GM23338 (cell line): ENCODE data around the gene TRIM15. TPM values are rescaled to one million over a fixed set of nuclear protein-coding genes. Genes with fewer than 3 reads are reported as not detected.

ENCODE experiments used
- ATAC-seq: fragments of 200-7000 bp; cut with Tn5 transposase; 3 replicates; pipeline ENCODE4 v1.9.1; 2020
- DNase-seq: peaks from one replicate; pipeline ENCODE4 v3.0.0-alpha.2; 2015; ENCODE audit warnings: low spot score
- H2AFZ ChIP-seq: fragments of 200-600 bp; sonication (generic); 2 replicates; pipeline ENCODE4 v1.8.0; 2016; ENCODE audit warnings: antibody characterized with exemption, mild to moderate bottlenecking, moderate library complexity
- H3F3A ChIP-seq: fragments of 200-600 bp; sonication (generic); replicated peaks from 2 replicates; pipeline ENCODE4 v1.8.0; 2017; ENCODE audit warnings: antibody characterized with exemption, mixed run types, low read depth
- H3K27ac ChIP-seq: fragments of 200-600 bp; sonication (generic); 2 replicates; pipeline ENCODE4 v1.6.1; 2016; ENCODE audit warnings: low read depth
- H3K27me3 ChIP-seq: fragments of 200-600 bp; sonication (generic); 2 replicates; pipeline ENCODE4 v1.8.0; 2016; ENCODE audit warnings: mild to moderate bottlenecking, mixed run types, moderate library complexity; ENCODE audit not compliant: insufficient read depth
- H3K36me3 ChIP-seq: fragments of 200-600 bp; sonication (generic); 2 replicates; pipeline ENCODE4 v1.8.0; 2016; ENCODE audit warnings: mild to moderate bottlenecking; ENCODE audit not compliant: insufficient read depth
- H3K4me1 ChIP-seq: fragments of 200-600 bp; sonication (generic); 2 replicates; pipeline ENCODE4 v1.8.0; 2016; ENCODE audit warnings: mild to moderate bottlenecking, moderate library complexity; ENCODE audit not compliant: insufficient read depth
- H3K4me2 ChIP-seq: fragments of 200-600 bp; sonication (generic); 2 replicates; pipeline ENCODE4 v1.7.1; 2017; ENCODE audit warnings: mixed run types
- H3K4me3 ChIP-seq: fragments of 200-600 bp; sonication (generic); 2 replicates; pipeline ENCODE4 v1.6.1; 2016; ENCODE audit warnings: mixed run types
- H3K79me2 ChIP-seq: fragments of 200-600 bp; sonication (generic); replicated peaks from 2 replicates; pipeline ENCODE4 v1.8.0; 2017; ENCODE audit warnings: mild to moderate bottlenecking; ENCODE audit not compliant: insufficient read depth
- H3K9me2 ChIP-seq: fragments of 200-600 bp; sonication (generic); 2 replicates; pipeline ENCODE4 v1.8.0; 2017; ENCODE audit not compliant: insufficient read depth
- H4K20me1 ChIP-seq: fragments of 200-600 bp; sonication (generic); replicated peaks from 2 replicates; pipeline ENCODE4 v1.8.0; 2017; ENCODE audit warnings: mild to moderate bottlenecking; ENCODE audit not compliant: insufficient read depth
- H3K27ac Mint-ChIP-seq: 2 replicates; pipeline ENCODE4 v1.8.0; 2020; ENCODE audit warnings: inconsistent platforms, mild to moderate bottlenecking, moderate library complexity, mixed read lengths
- H3K27me3 Mint-ChIP-seq: 3 replicates; pipeline ENCODE4 v1.8.0; 2022; ENCODE audit warnings: low read depth, mild to moderate bottlenecking, moderate library complexity, mixed read lengths, inconsistent platforms; ENCODE audit not compliant: insufficient read depth, poor library complexity
- H3K36me3 Mint-ChIP-seq: 3 replicates; pipeline ENCODE4 v1.8.0; 2021; ENCODE audit warnings: low read depth, mild to moderate bottlenecking, inconsistent platforms, moderate library complexity, mixed read lengths
- H3K4me1 Mint-ChIP-seq: 3 replicates; pipeline ENCODE4 v1.8.0; 2020; ENCODE audit warnings: mild to moderate bottlenecking, inconsistent platforms, mixed read lengths
- H3K4me3 Mint-ChIP-seq: 3 replicates; pipeline ENCODE4 v1.8.0; 2021; ENCODE audit warnings: moderate library complexity, mild to moderate bottlenecking, inconsistent platforms, mixed read lengths
- H3K9me3 Mint-ChIP-seq: 3 replicates; pipeline ENCODE4 v1.8.0; 2020; ENCODE audit warnings: moderate library complexity, mild to moderate bottlenecking, inconsistent platforms, mixed read lengths
- CREB1 ChIP-seq: fragments of 250-450 bp; sonication (Bioruptor Pico); IDR thresholded peaks from 2 replicates; pipeline ENCODE4 v1.5.0; 2020; ENCODE audit warnings: low read depth, mild to moderate bottlenecking, moderate library complexity
- CTCF ChIP-seq, 2 experiments: fragments of 200-600 bp in 1 of 2; sonication (generic) in 1 of 2; conservative IDR thresholded peaks; 2 replicates each; pipeline versions ENCODE4 v1.5.1 to v1.6.1; 2016 to 2017; ENCODE audit warnings: antibody characterized with exemption in 2 of 2, low read depth in 2 of 2, mild to moderate bottlenecking in 2 of 2, moderate library complexity in 1 of 2
- ETS1 ChIP-seq: IDR thresholded peaks from 2 replicates; pipeline ENCODE4 v1.6.1; 2016; ENCODE audit warnings: antibody characterized with exemption
- EZH2 ChIP-seq: fragments of 200-600 bp; sonication (generic); IDR thresholded peaks from one replicate; pipeline ENCODE4 v1.8.0; 2017; ENCODE audit warnings: antibody characterized with exemption, mild to moderate bottlenecking, low read depth; ENCODE audit not compliant: unreplicated experiment
- EZH2phosphoT487 ChIP-seq: fragments of 200-600 bp; sonication (generic); IDR thresholded peaks from one replicate; pipeline ENCODE4 v1.8.1; 2018; ENCODE audit warnings: antibody characterized with exemption; ENCODE audit not compliant: unreplicated experiment
- NANOG ChIP-seq: IDR thresholded peaks from 2 replicates; pipeline ENCODE4 v1.6.1; 2016; ENCODE audit warnings: antibody characterized with exemption, borderline replicate concordance
- POLR2AphosphoS5 ChIP-seq: IDR thresholded peaks from 2 replicates; pipeline ENCODE4 v1.6.1; 2016; ENCODE audit warnings: antibody characterized with exemption, low read depth
- REST ChIP-seq: IDR thresholded peaks from one replicate; pipeline ENCODE4 v1.6.1; 2018; ENCODE audit warnings: antibody characterized with exemption; ENCODE audit not compliant: unreplicated experiment
- STAT1 ChIP-seq: IDR thresholded peaks from one replicate; pipeline ENCODE4 v1.6.1; 2016; ENCODE audit warnings: antibody characterized with exemption; ENCODE audit not compliant: unreplicated experiment
- ZNF114 ChIP-seq: fragments of 250-450 bp; sonication (Bioruptor Pico); IDR thresholded peaks from 2 replicates; pipeline ENCODE4 v1.5.0; 2020; ENCODE audit warnings: mild to moderate bottlenecking, moderate library complexity
- ZNF462 ChIP-seq: fragments of 250-450 bp; sonication (Bioruptor Pico); IDR thresholded peaks from 2 replicates; pipeline ENCODE4 v1.5.0; 2020; ENCODE audit warnings: mild to moderate bottlenecking, moderate library complexity
- polyA plus RNA-seq: library from polyadenylated mRNA; unstranded; fragments of >200 nt; fragmentation: Nextera tagmentation; extraction: Ambion mirVana; gene quantifications from 2 replicates; pipeline ENCODE4 v1.2.1, GENCODE V29; 2016
- total RNA-seq: library from RNA; depleted of rRNA; stranded (reverse); fragments of >200 nt; shearing (Covaris generic); gene quantifications from 2 replicates; pipeline ENCODE4 v1.2.3, GENCODE V29; 2014

The TRIM15 gene
- total and polyA plus RNA-seq, 2 experiments from 2014 or later: 0.21 to 1.0 TPM

GRCh38 chr6:30156774-30157173 lies 6.6 kb upstream of the TRIM15 start:
- Histone ChIP-seq H3K4me1 (no peaks in the 10 kb centered on the region), H3K36me3 (no peaks in the 10 kb centered on the region), H3K27me3 (0 out of 2 replicates have a peak, but pooled peaks cover 11% of the 10 kb centered on the region), H3K9me2 (no peaks in the 10 kb centered on the region), H2AFZ (no peak overlapping the region), H3K4me2 (no peak overlapping the region), H3F3A (no peaks in the 10 kb centered on the region), H3K4me3 (no peak overlapping the region), H4K20me1 (no peaks in the 10 kb centered on the region), H3K79me2 (no peaks in the 10 kb centered on the region), H3K27ac (no peak overlapping the region)
- ATAC-seq (no peak), DNase-seq (no peak)
- Mint-ChIP-seq H3K27ac (no peak overlapping the region), H3K27me3 (peaks cover 8% of the 10 kb centered on the region), H3K4me1 (no peaks in the 10 kb centered on the region), H3K4me3 (no peak overlapping the region), H3K36me3 (no peaks in the 10 kb centered on the region), H3K9me3 (no peaks in the 10 kb centered on the region)
- TF ChIP-seq CTCF (conservative IDR thresholded peaks at IDR 0.05; ENCODE audit: low read depth in 2 of 2): no peak
- no peak for TF ChIP-seq ETS1
- no peak for TF ChIP-seq EZH2
- no peak for TF ChIP-seq EZH2phosphoT487
- no peak for TF ChIP-seq REST
- no peak for TF ChIP-seq POLR2AphosphoS5
- TF ChIP-seq CREB1 (CRISPR knock-in tag): no peak
- TF ChIP-seq ZNF114 (CRISPR knock-in tag): no peak
- no peak for TF ChIP-seq ZNF462 (CRISPR knock-in tag)
- TF ChIP-seq NANOG: no peak
- no peak for TF ChIP-seq STAT1
